BE2C (cell line): ENCODE data around the gene UBE3C.

Experiments used
- DNase-seq: peaks from one replicate; pipeline ENCODE4 v3.0.0-alpha.2; 2020
- H3K27me3 ChIP-seq: fragments of 250-450 bp; sonication (Bioruptor Pico); 2 replicates; pipeline ENCODE4 v1.5.1; 2020; ENCODE audit warnings: mild to moderate bottlenecking
- H3K36me3 ChIP-seq: fragments of 250-450 bp; sonication (Bioruptor Pico); 2 replicates; pipeline ENCODE4 v1.5.1; 2020; ENCODE audit warnings: mild to moderate bottlenecking
- H3K4me1 ChIP-seq: fragments of 250-450 bp; sonication (Bioruptor Pico); 2 replicates; pipeline ENCODE4 v1.5.1; 2020
- H3K4me3 ChIP-seq: 2 replicates; pipeline ENCODE4 v1.5.1; 2011; ENCODE audit warnings: low read depth, low read length
- H3K9me3 ChIP-seq: fragments of 250-450 bp; sonication (Bioruptor Pico); 2 replicates; pipeline ENCODE4 v1.5.1; 2020
- TF ChIP-seq, protein P1 (sequence below): IDR thresholded peaks from 2 replicates; pipeline ENCODE4 v1.5.1; 2012; ENCODE audit warnings: mild to moderate bottlenecking, low read depth, low read length

The UBE3C gene

DNA sequence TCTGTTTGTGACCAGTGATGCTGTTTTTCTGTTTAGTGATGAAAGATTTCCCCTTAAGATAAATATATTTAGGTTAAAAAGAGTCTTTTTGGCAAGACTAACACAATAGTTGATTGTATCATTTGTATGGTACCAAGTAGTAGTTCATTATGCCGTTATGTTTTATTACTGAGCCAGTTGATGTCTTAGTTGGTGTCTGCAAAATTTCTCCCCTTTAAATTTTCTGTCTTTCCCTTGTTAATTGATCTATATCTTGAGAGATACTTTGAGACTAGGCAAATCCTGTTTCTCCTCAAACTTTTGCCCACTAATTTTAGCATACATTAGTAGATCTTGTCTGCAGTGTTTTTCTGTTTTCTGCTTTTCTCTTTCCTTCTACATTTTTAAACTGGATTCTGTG, 21.7 kb downstream of the UBE3C start:
- H3K36me3 ChIP-seq, result peaks cover 10% of the 10 kb centered on the region
- TF ChIP-seq, protein P1, sequence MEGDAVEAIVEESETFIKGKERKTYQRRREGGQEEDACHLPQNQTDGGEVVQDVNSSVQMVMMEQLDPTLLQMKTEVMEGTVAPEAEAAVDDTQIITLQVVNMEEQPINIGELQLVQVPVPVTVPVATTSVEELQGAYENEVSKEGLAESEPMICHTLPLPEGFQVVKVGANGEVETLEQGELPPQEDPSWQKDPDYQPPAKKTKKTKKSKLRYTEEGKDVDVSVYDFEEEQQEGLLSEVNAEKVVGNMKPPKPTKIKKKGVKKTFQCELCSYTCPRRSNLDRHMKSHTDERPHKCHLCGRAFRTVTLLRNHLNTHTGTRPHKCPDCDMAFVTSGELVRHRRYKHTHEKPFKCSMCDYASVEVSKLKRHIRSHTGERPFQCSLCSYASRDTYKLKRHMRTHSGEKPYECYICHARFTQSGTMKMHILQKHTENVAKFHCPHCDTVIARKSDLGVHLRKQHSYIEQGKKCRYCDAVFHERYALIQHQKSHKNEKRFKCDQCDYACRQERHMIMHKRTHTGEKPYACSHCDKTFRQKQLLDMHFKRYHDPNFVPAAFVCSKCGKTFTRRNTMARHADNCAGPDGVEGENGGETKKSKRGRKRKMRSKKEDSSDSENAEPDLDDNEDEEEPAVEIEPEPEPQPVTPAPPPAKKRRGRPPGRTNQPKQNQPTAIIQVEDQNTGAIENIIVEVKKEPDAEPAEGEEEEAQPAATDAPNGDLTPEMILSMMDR, result no peak
- no peaks in the 10 kb centered on the region for H3K9me3 ChIP-seq
- no peak for DNase-seq
- H3K4me1 ChIP-seq, result peaks cover 9% of the 10 kb centered on the region
- no peak overlapping the region for H3K4me3 ChIP-seq
- H3K27me3 ChIP-seq, result no peaks in the 10 kb centered on the region

DNA sequence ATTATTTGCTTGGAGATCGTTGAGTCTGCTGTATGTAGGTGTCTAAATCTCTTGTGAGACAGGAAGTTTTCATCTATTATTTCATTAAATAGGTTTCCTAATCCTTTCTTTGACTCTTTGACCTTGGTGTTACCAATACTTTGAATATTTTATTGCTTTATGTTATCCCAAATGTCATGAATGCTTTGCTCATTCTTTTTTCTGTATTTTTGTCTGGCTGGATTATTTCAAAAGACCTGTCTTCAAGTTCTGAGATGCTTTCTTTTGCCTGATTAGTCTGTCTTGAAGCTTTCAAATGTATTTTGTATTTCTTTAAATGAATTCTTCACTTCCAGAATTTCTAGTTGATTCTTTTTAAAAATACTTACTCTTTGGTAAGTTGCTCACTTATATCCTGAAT, 27.3 kb downstream of the UBE3C start:
- no peak for DNase-seq
- TF ChIP-seq, protein P1, result no peak

DNA sequence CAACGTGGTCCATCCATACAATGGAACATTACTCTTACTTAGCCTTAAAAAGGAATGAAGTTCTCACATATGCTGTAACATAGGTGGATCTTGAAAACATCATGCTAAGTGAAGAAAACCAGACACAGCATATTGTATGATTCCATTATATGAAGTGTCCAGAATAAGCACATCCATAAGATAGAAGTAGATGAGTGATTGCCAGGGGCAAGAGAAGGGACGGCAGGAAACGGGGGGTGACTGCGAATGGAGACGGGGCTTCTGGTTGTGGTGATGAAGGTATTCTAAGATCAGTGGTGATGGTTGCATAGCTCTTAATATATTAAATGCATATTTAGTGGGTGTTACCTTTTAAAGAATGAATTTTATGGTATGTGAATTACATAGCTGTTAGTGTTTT, 29.8 kb downstream of the UBE3C start:
- H3K4me1 ChIP-seq, result 0 out of 2 replicates have a peak, but pooled peaks cover 3% of the 10 kb centered on the region
- no peaks in the 10 kb centered on the region for H3K27me3 ChIP-seq
- peaks cover 73% of the 10 kb centered on the region for H3K36me3 ChIP-seq
- TF ChIP-seq, protein P1, result no peak
- DNase-seq, result no peak
- H3K9me3 ChIP-seq, result no peaks in the 10 kb centered on the region
- no peak overlapping the region for H3K4me3 ChIP-seq

More for the DNA sequence above, 27.3 kb downstream of the UBE3C start:
- Histone ChIP-seq H3K9me3 (no peaks in the 10 kb centered on the region), H3K36me3 (peaks cover 57% of the 10 kb centered on the region), H3K4me1 (peaks cover 3% of the 10 kb centered on the region; the same call in 1 of the 2 replicates), H3K4me3 (no peak overlapping the region), H3K27me3 (no peaks in the 10 kb centered on the region)

DNA sequence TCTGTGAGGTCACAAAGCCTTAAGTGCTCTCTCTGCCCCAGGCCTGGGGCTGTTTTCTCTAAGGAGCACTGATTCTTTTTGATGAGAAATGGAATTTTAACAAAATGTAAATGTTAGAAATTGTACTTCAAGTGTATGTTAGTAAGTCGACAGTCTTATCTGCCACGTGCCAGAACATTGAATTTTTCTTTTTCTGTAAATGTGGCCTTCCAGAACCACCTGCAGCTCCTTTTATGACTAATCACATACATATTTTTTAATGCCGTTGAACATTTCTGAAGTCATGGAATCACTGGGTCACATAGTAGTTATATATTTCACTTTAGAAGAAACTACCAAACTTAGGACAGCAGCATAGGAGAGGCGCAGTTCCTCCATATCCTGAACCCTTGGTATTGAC, 38.0 kb downstream of the UBE3C start:
- no peak for DNase-seq
- H3K4me1 ChIP-seq, result no peaks in the 10 kb centered on the region; the same call in 1 of the 2 replicates
- H3K36me3 ChIP-seq, result peaks cover 65% of the 10 kb centered on the region
- no peak overlapping the region for H3K4me3 ChIP-seq
- no peaks in the 10 kb centered on the region for H3K9me3 ChIP-seq
- TF ChIP-seq, protein P1, result no peak
- H3K27me3 ChIP-seq, result no peaks in the 10 kb centered on the region

DNA sequence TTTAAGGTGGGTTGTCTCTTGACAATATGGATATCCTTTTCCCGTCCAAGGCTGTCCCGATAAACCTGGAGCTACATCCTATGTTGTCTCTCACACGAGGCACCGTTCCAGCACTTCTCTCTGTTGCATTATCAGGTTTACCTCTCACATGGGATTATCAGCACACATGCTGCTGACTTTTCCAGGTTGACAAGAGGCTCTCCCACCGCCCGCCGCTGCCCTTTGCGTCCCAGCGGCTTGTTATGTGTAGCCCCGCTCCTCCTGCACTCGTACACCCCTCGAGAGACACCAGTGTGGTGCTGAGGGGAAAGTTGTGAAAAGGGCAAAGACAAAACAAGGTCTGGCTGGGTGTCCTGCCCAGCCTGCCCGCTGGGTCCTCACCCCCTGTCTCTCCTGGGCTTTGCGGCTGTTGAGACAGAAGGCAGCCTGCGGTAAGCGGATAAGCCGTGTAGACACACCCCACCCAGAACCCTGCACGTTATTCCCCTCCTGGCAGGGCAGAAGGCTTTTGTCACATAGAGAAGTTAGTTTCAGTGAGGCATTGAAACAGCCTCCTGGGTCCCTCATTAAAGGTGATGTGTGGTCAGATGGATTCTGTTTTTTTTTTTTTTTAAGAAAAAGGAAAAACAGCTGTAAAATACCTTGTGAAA, 38.7 kb downstream of the UBE3C start:
- Histone ChIP-seq H3K4me1 (peaks cover 5% of the 10 kb centered on the region), H3K27me3 (no peaks in the 10 kb centered on the region), H3K4me3 (no peak overlapping the region), H3K9me3 (no peaks in the 10 kb centered on the region), H3K36me3 (peaks cover 69% of the 10 kb centered on the region)
- TF ChIP-seq, protein P1, result no peak
- no peak for DNase-seq

DNA sequence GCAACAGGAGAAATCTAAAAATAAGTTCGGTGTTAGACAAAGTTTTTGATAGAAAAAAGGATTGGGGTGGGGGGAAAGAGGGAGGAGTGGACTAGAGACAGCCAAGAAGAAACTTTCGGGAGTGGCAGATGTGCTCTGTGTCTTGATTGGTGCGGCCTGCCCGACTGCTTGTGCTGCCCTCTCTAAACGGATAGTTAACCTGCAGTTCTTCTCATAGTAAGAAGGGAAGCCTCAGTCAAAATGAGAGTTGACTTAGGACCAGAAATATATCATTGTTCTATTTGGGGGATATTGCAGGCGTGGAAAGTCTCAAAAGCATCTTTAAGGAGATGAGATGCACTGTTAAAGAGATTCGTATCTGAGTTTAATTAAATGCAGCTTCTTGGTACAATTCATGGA, 39.3 kb downstream of the UBE3C start:
- Histone ChIP-seq H3K27me3 (no peaks in the 10 kb centered on the region), H3K4me3 (no peak overlapping the region), H3K36me3 (peaks cover 69% of the 10 kb centered on the region), H3K4me1 (peaks cover 5% of the 10 kb centered on the region), H3K9me3 (no peaks in the 10 kb centered on the region)
- TF ChIP-seq, protein P1, result no peak
- DNase-seq, result no peak
